Measurements from ENCODE around the gene HIGD1C.
"Not testable (repeated sequence)": the region's sequence is repeated elsewhere in the genome, so short reads cannot be mapped to it uniquely, and the experiment has no call there.

The HIGD1C gene

DNA sequence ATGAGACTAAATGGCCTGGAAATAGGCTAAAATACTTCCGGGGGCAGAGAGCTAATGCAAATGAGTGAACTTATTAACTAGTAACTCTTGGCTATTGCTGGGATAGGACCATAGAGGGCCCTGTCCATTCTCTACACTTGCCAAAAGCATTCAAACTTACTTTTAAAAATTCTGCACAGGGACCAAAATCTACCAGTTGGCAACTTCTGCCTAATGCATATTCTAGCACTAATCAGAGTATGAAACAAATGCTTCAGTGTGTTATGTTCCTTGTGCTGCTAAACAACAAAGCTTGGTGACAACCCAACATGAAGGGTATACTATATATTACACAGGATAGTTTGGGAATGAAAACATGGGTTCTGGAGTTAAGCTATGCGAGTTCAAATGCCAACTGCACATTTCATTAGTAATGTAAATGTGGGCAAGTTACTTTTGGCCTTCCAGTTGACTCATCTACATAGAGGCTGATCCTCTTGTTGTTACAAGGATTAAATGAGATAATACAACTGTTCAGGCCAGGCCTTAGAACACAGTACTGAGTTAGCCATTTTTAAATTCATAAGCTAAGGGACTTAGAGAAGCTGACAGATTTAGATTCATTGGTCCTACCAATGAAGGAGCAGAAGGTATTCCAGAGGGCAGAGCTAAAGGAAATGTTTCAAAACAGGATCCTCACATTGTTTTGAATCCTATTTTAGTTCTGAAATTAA is 32.4 kb downstream of the HIGD1C start:
- no peak for DNase-seq (ENCODE audit: low spot score)

DNA sequence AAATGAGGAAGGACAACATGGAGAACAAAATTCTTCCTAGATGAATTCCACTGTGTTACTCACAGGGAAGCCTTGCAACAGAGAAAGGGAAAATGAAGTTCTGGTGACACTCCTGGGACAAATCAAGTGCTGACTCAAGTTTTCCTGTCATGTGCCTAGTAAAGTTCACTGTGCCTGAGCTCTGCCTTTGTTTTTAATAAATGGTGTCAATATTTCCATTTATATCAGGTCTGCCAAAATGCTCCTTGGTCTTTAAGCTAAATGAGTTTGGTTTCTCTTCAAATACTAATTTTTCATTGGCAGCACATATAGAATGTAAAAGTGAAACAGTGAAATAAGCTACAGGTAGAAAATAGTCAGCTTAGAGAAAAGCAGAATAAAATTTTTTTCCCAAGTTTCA is 33.0 kb downstream of the HIGD1C start:
- DNase-seq (ENCODE audit: low spot score): no peak

- peak; percentile 68 for DNase-seq (ENCODE audit: low spot score)
Observed at GRCh38 chr12:50986966-50987737, 34.8 kb downstream of the HIGD1C start.

GRCh38 chr12:50988051-50988450 is 35.7 kb downstream of the HIGD1C start:
- DNase-seq (ENCODE audit: low spot score): no peak

DNA sequence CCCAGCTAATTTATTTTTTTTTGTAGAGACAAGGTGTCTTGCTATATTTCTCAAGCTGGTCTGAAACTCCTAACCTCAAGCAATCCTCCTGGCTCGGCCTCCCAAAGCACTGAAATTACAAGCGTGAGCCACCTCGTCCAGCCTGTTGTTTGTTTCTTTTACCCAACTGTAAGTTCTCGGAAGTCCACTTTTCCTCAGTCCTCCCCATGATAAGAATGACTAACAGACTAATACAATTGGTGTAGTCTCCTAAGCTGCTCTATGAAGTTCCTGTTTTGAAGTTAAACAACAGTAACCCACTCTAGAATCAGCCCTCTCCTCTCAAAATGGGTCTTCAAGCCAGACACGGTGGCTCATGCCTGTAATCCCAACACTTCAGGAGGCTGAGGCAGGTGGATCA is 36.5 kb downstream of the HIGD1C start:
- no peak for DNase-seq (ENCODE audit: low spot score)

GRCh38 chr12:50990147-50990727 is 37.9 kb downstream of the HIGD1C start:
- DNase-seq (ENCODE audit: low spot score): no peak

GRCh38 chr12:50990791-50991190 is 38.4 kb downstream of the HIGD1C start:
- no peak for DNase-seq (ENCODE audit: low spot score)

DNA sequence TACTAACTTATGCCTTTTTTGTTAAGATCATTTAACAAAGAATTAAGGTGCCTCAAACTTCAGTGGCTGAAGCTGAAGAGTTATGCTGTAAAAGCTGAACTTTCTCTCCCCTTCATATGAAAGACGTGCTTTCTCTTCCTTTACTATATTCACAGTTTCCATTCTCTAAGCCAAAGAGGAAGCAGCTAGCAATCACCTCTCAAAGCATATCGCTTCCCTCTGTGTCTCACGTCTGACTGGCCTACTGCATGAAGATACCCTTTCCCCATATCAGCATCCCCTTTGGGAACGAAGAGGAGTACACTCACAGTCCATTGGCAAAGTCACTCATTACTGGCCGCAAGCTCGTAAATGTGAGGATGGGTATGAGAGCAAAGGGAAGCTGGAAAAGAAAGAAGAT is 38.9 kb downstream of the HIGD1C start:
- no peak for DNase-seq (ENCODE audit: low spot score)

- DNase-seq (ENCODE audit: low spot score): no peak
Observed at GRCh38 chr12:50992819-50993218, 40.5 kb downstream of the HIGD1C start.

- no peak for DNase-seq (ENCODE audit: low spot score)
Observed at GRCh38 chr12:50999093-50999492, 46.7 kb downstream of the HIGD1C start.

DNA sequence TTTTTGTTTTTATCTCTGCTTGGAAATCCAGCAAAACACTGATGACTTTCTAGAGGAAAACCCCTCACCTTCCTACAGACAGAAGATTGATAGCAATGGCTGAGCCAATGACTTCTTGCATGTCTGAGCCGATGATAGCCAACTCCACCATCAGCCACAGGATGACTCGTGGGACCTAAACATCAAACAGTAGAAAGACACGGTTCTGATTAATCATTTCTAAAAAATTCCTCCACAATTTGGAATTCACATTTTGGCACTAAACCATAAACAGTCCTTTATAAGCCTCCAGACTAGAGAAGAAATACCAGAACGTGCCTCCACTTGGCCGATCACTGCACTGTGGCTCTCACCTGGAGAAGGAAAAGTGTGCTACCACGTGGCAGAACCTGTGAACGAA is 47.9 kb downstream of the HIGD1C start:
- no peak for DNase-seq (ENCODE audit: low spot score)

GRCh38 chr12:51001799-51002198 is 49.5 kb downstream of the HIGD1C start:
- DNase-seq (ENCODE audit: low spot score): no peak

DNA sequence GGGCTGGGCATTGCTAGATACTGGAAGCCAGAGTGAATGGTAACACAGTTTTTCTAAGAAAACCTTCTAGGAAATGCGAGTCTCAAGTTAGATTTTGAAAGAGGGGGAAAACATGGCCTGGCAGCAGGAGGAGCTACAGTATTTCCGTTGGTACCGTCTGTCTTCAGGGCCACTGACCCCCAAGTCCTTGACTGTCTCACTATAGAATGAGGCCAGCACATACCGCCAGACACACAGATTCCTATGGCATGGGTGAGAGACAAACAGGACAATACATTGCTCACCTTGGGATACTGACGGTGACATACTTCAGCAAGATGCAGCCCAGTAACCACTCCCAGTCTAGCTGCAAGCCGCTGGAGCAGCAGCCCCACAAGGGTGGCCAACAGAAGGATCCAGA is 52.2 kb downstream of the HIGD1C start:
- DNase-seq (ENCODE audit: low spot score): no peak

- no peak for DNase-seq (ENCODE audit: low spot score)
Observed at GRCh38 chr12:51005030-51005429, 52.7 kb downstream of the HIGD1C start.

DNA sequence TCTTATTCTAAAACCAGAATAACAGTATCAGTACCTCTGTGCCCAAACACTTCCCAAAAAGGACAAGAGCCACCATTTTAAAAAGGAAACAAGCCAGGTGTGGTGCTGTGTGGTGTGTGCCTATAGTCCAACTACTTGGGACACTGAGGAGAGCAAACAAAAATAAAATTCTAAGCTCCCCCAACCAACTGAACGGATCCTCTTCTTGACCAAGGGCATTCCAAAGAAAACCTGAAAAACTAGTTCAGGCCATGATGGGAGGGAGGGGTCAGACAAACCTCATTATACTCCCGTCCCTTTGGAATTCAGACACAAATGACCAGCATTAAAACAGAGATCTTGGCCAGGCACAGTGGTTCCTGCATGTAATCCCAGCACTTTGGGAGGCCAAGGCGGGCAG is 53.3 kb downstream of the HIGD1C start:
- DNase-seq (ENCODE audit: low spot score): no peak

DNA sequence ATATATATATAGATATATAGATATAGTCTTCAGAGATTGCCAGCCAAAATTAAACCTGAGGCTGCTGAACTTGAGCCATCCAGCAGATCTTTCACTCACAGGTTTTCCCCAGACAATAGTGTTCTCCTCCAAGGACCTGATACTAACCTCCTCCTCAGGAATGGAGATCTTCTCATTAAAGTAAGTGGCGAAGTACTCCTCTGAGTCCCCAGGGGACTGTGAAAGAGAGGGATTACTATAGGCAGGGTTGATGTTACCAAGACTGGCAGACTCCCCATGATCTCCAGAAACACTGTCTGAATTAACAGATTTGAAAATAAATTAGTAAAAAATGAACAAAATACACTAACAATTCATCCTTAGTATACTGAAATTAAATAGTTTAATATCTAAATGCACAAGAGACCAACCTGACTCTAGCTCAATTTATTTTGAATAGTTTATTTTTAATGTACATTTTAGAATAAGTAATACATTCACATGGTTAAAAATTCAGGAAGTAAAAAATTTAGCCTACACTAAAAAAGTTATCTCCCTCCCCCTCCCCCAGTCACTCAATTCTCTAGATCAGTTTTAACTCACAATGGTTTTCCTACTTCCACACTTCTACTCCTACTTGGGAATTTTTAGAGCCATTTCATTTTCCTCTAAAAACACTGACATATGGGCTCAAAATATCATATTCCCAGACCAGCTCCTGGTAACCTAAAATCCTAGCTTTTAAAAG is 56.1 kb downstream of the HIGD1C start:
- DNase-seq (ENCODE audit: low spot score): no peak

DNA sequence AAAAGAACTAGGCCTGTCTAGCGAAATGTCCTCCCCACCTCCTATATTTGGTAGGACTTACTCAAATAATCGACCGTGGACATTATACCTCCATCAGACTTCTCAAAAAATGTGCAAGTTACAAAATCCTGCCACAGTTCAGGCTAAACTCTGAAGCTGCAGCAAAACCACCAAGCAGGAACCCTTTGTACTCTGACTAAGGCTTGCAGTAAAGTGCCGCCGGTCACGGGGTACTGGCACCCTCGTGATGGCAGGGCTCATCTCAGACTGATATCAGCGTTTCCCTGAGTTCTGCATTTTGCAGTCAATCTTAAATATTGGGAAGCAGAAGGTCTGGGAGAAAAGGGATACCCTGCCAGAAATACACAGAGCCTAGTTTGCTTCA is 56.7 kb downstream of the HIGD1C start:
- DNase-seq (ENCODE audit: low spot score): no peak

GRCh38 chr12:51011955-51012354 is 59.6 kb downstream of the HIGD1C start:
- DNase-seq (ENCODE audit: low spot score): no peak

GRCh38 chr12:51012570-51013236 is 60.4 kb downstream of the HIGD1C start:
- no peak for DNase-seq (ENCODE audit: low spot score)

DNA sequence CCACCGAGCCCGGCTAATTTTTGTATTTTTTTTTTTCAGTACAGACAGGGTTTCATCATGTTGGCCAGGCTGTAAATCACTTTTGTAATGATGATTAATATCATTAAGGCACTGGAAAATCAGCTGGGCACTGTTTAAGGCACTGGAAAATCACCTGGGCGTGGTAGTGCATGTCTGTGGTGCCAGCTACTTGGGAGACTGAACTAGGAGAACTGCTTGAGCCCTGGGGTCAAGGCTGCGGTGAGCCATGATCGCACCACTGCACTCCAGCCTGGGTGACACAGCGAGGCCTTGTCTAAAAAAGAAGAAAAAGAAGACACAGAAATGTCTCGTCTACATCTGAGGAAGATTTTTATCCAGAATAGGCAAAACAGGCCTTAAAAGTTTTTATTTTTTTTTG is 61.1 kb downstream of the HIGD1C start:
- DNase-seq (ENCODE audit: low spot score): no peak

DNA sequence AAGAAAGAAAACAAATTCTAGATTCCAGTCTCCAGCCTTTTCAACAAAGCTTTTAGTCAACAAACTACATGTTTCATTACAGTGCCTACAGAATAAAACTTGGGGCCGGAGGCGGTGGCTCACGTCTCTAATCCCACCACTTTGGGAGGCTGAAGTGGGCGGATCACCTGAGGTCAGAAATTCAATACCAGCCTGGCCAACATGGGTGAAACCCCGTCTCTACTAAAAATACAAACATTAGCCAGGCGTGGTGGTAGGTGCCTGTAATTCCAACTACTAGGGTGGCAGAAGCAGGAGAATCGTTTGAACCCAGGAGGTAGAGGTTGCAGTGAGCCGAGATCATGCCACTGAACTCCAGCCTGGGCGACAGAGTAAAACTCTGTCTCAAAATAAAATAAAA is 62.1 kb downstream of the HIGD1C start:
- DNase-seq (ENCODE audit: low spot score): not testable (repeated sequence)

- no peak for DNase-seq (ENCODE audit: low spot score)
Observed at GRCh38 chr12:51017452-51017851, 65.1 kb downstream of the HIGD1C start.

Measured in NAMALWA (cell line).